ENCODE results near the gene LY6G6D.

Gene LY6G6D

GRCh38 chr6:31712296-31712695 lies 2.9 kb upstream of the LY6G6D start:
- H3K27ac ChIP-seq = no peak overlapping the region
- no peak; the same call in 1 of the 2 replicates for TF ChIP-seq CTCF (conservative IDR thresholded peaks at IDR 0.05)
- no peak for TF ChIP-seq ZFX (IDR thresholded peaks at IDR 0.05)

GRCh38 chr6:31713465-31713864 lies 1.7 kb upstream of the LY6G6D start:
- H3K27ac ChIP-seq = no peak overlapping the region
- TF ChIP-seq ZFX (IDR thresholded peaks at IDR 0.05) = no peak

- no peak overlapping the region for H3K27ac ChIP-seq
- TF ChIP-seq ZFX (IDR thresholded peaks at IDR 0.05) = no peak
- TF ChIP-seq CTCF (conservative IDR thresholded peaks at IDR 0.05) = no peak
Measured at GRCh38 chr6:31713991-31714684, 1.0 kb upstream of the LY6G6D start.

- TF ChIP-seq ZFX (IDR thresholded peaks at IDR 0.05) = 0 out of 2 replicates have a peak, but pooled peaks have one; percentile 7
- TF ChIP-seq CTCF (conservative IDR thresholded peaks at IDR 0.05) = no peak; the same call in 1 of the 2 replicates
- H3K27ac ChIP-seq = peak overlapping the region; percentile 80
Measured at GRCh38 chr6:31717499-31718222, 2.5 kb downstream of the LY6G6D start.

- no peak for TF ChIP-seq ZFX (IDR thresholded peaks at IDR 0.05)
- TF ChIP-seq CTCF (conservative IDR thresholded peaks at IDR 0.05) = no peak
Measured at GRCh38 chr6:31718265-31718664, 3.1 kb downstream of the LY6G6D start.

GRCh38 chr6:31719001-31719400 lies 3.9 kb downstream of the LY6G6D start:
- H3K27ac ChIP-seq = peak overlapping the region; percentile 80
- no peak for TF ChIP-seq CTCF (conservative IDR thresholded peaks at IDR 0.05)
- TF ChIP-seq ZFX (IDR thresholded peaks at IDR 0.05) = no peak

More at GRCh38 chr6:31718265-31718664, 3.1 kb downstream of the LY6G6D start:
- H3K27ac ChIP-seq = peak overlapping the region; percentile 80

GRCh38 chr6:31720196-31720770 lies 5.1 kb downstream of the LY6G6D start:
- TF ChIP-seq ZFX (IDR thresholded peaks at IDR 0.05) (no peak), CTCF (conservative IDR thresholded peaks at IDR 0.05) (no peak)
- 0 out of 2 replicates have a peak overlapping the region, but pooled peaks have one; percentile 80 for H3K27ac ChIP-seq
